OCI-LY7 (cell line): Measurements from ENCODE around the gene APOL1.

ENCODE experiments used
- CTCF ChIP-seq: fragments of 200-600 bp; sonication (generic); conservative IDR thresholded peaks from 2 replicates; pipeline ENCODE4 v1.5.1; 2014; ENCODE audit warnings: mild to moderate bottlenecking, antibody characterized with exemption, low read length, moderate library complexity, mixed read lengths
- EZH2phosphoT487 ChIP-seq: fragments of 200-600 bp; sonication (generic); IDR thresholded peaks from 2 replicates; pipeline ENCODE4 v1.6.1; 2018; ENCODE audit warnings: low read depth, borderline replicate concordance, mild to moderate bottlenecking, mixed run types, antibody characterized with exemption, low read length, moderate library complexity, mixed read lengths

DNA sequence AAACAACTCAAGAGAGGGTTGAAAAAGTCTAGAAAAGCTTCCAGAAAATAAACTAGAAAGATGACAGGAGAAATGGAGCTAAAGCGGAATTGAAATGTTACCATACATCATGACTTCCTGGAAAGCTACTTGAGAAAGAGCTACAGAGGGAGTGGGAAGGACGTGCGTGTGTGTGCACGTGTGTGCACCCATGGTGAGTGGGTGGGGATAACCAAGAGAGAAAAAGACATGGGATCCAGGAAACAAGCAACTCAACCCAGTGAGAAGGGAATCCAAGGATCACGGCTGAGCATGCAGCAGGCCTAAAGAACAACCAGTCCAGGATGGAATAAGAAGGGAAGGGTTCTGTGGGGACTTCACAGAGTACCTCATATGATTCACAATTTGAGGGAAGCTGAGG, 21.6 kb downstream of the APOL1 start:
- TF ChIP-seq CTCF (no peak), EZH2phosphoT487 (no peak)
